ENCODE measurements around the gene MCM10. TPM values are rescaled to one million over a fixed set of nuclear protein-coding genes. Genes with fewer than 3 reads are reported as not detected.
"Not testable (repeated sequence)": the region's sequence is repeated elsewhere in the genome, so short reads cannot be mapped to it uniquely, and the experiment has no call there.

Gene MCM10
- total RNA-seq, 1 donor, result 0.42 TPM

DNA sequence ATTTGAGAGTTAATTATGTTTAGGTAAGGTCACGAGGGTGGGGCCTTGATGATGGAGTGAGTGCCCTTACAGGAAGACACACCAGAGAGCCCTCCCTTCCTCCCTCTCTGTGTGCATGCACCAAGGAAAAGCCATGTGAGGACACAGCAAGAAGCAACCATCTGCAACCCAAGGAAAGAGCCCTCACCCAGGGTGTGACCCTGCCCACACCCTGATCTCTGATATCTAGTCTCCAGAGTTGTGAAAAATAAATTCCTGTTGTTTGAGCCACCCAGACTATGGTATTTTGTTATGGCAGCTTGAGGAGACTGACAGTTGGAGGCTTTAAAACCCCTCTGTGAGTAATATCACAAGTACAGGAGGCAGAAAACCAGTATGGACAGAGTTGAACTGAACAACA lies 15.0 kb upstream of the MCM10 start:
- no peak overlapping the region for H3K4me3 ChIP-seq (ENCODE audit: low read length)
- no peaks in the 10 kb centered on the region for H3K27me3 ChIP-seq (ENCODE audit: insufficient read depth, low read length)
- no peaks in the 10 kb centered on the region for H3K9me3 ChIP-seq (ENCODE audit: low read depth, low read length)
- H3K4me1 ChIP-seq (ENCODE audit: insufficient read depth, low read length), result no peaks in the 10 kb centered on the region

DNA sequence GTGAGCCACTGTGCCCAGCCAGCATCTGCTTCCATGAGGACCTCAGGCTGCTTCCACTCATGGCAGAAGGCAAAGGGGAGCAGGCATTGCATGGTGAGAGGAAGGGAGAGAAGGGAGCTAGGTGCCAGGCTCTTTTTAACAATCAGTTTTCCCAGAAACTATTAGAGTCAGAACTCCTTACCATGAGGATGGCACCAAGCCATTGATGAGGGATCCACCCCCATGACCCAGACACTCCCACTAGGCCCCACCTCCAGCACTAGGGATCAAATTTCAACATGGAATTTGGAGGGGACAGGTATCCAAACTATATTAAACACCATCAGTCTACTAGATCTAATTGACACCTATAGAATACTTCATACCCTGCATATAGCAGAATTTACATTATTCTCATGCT lies 14.2 kb upstream of the MCM10 start:
- no peak overlapping the region for H3K4me3 ChIP-seq (ENCODE audit: low read length)
- H3K4me1 ChIP-seq (ENCODE audit: insufficient read depth, low read length), result no peaks in the 10 kb centered on the region
- no peaks in the 10 kb centered on the region for H3K9me3 ChIP-seq (ENCODE audit: low read depth, low read length)
- H3K27me3 ChIP-seq (ENCODE audit: insufficient read depth, low read length), result no peaks in the 10 kb centered on the region

DNA sequence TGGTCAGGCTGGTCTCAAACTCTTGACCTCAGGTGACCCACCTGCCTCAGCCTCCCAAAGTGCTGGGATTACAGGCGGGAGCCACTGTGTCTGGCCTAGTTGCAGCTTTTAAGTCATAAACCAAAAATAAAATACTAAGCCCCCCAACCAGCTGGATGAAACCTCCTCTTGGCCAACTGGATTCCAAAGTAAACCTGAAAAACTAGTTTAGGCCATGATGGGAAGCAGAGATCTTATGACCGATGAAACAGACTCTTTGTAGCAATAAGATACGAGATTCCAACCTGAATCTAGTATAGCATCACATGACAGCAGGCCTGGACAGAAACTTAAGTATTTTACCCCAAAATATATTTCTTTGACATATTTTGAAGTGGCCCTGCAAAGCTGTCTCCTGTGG lies 9.1 kb upstream of the MCM10 start:
- Histone ChIP-seq H3K4me1 (ENCODE audit: insufficient read depth, low read length) (no peaks in the 10 kb centered on the region), H3K27me3 (ENCODE audit: insufficient read depth, low read length) (no peaks in the 10 kb centered on the region), H3K4me3 (ENCODE audit: low read length) (no peak overlapping the region), H3K9me3 (ENCODE audit: low read depth, low read length) (no peaks in the 10 kb centered on the region)

DNA sequence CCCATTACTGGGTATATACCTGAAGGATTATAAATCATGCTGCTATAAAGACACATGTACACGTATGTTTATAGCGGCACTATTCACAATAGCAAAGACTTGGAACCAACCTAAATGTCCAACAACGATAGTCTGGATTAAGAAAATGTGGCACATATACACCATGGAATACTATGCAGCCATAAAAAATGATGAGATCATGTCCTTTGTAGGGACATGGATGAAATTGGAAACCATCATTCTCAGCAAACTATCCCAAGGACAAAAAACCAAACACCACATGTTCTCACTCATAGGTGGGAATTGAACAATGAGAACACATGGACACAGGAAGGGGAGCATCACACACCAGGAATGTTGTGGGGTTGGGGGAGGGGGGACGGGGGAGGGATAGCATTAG lies 5.5 kb upstream of the MCM10 start:
- not testable (repeated sequence) for H3K27me3 ChIP-seq (ENCODE audit: insufficient read depth, low read length); H3K4me1 ChIP-seq (ENCODE audit: insufficient read depth, low read length); H3K9me3 ChIP-seq (ENCODE audit: low read depth, low read length); H3K4me3 ChIP-seq (ENCODE audit: low read length)

DNA sequence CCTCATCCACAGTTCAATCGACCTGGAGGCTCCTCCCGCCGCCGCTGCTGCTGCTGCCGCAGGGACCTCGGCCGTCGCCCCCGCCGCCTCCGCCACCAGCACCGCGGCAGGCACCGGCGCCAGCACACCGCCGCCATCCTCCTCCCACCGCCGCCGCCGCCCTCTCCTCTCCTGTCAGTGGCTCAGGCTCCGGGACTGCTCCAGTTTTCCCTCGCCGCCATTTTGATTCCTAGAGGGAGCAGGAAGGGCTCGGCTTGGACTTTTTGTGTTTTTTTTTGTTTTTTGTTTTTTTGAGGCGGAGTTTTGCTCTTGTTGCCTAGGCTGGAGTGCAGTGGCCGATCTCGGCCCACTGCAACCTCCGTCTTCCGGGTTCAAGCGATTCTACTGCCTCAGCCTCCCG lies 3.0 kb upstream of the MCM10 start:
- Histone ChIP-seq H3K27me3 (ENCODE audit: insufficient read depth, low read length) (no peaks in the 10 kb centered on the region), H3K9me3 (ENCODE audit: low read depth, low read length) (no peaks in the 10 kb centered on the region), H3K4me3 (ENCODE audit: low read length) (peak overlapping the region; percentile 34), H3K4me1 (ENCODE audit: insufficient read depth, low read length) (peaks cover 15% of the 10 kb centered on the region)

DNA sequence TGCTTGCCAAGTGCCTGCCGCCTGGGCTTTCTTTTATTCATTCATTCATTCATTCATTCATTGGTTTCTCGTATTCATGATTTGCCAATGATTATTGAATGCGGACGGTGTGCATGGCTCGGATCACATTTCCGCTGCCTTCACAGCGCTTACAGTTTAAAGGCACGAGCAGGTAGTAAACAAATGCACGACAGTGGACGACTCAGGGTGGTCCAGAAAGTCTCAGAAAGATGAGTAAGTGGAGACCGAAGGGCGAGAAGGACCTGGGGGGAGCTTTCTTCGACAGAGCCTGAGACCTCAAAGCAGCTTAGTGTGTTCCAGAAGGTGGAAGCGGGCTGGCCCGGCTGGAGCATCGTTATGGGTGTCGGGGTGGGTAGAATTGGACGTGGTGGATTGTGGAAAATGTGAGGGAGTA lies 506 bp downstream of the MCM10 start:
- H3K4me1 ChIP-seq (ENCODE audit: insufficient read depth, low read length), result peaks cover 15% of the 10 kb centered on the region
- no peaks in the 10 kb centered on the region for H3K9me3 ChIP-seq (ENCODE audit: low read depth, low read length)
- H3K4me3 ChIP-seq (ENCODE audit: low read length), result peak overlapping the region; percentile 40
- no peaks in the 10 kb centered on the region for H3K27me3 ChIP-seq (ENCODE audit: insufficient read depth, low read length)

DNA sequence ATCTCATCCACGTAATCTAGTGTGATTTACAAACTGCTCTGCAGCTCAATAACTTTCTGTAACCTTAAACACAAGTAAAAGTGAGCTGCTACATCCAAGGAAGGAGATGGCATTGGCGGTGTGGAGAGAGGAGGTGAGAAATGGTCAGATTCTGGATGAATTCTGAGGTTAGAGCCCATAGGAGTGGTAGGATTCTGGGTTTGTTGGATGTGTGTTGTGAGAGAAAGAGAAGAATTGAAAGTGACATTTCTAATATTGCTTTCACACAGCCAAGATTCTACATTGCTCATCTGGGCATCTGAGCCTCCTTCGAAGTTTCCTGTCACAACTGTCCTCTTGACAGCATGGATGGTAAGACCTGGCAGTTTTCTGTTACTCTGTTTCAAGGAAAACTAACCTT lies 2.5 kb downstream of the MCM10 start:
- no peak overlapping the region for H3K4me3 ChIP-seq (ENCODE audit: low read length)
- H3K4me1 ChIP-seq (ENCODE audit: insufficient read depth, low read length), result peaks cover 15% of the 10 kb centered on the region
- no peaks in the 10 kb centered on the region for H3K9me3 ChIP-seq (ENCODE audit: low read depth, low read length)
- H3K27me3 ChIP-seq (ENCODE audit: insufficient read depth, low read length), result no peaks in the 10 kb centered on the region

DNA sequence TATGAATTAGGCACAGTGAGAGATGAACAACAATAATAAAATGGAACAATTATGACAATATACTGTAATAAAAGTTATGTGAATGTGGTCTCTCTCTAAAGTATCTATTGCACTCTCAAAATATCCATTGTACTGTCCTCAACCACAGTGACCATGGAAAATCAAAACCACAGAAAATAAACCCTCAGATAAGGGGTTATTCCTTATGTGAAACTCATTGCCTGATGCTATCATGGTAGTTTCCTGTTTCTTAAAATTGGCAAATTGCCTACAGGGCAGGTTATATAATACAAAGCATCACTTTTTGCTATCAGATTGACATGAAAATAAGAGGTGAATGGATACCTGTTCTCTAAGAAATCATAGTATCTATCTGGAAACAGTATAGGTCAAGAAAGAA lies 3.8 kb downstream of the MCM10 start:
- Histone ChIP-seq H3K4me3 (ENCODE audit: low read length) (no peak overlapping the region), H3K27me3 (ENCODE audit: insufficient read depth, low read length) (no peaks in the 10 kb centered on the region), H3K9me3 (ENCODE audit: low read depth, low read length) (no peaks in the 10 kb centered on the region), H3K4me1 (ENCODE audit: insufficient read depth, low read length) (peaks cover 15% of the 10 kb centered on the region)

DNA sequence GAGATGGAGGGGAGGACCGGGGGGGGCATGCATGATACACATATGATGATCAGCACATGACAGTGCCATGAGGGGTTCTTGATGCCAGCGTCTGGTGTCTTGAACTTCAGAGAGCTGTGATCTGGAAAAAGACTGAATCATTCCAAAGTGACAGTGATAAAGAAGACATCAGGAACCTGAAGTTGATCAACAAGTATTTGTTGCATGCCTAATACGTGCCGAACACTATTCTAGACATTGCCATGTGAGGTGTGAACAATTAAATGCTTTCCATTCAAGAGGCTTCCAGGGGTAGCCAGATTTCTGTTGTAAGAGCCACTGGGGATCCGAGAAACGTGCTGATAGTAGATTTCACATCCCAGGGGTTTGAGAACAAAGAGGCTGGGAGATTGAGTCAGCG lies 6.2 kb downstream of the MCM10 start:
- Histone ChIP-seq H3K9me3 (ENCODE audit: low read depth, low read length) (no peaks in the 10 kb centered on the region), H3K27me3 (ENCODE audit: insufficient read depth, low read length) (no peaks in the 10 kb centered on the region), H3K4me1 (ENCODE audit: insufficient read depth, low read length) (no peaks in the 10 kb centered on the region), H3K4me3 (ENCODE audit: low read length) (no peak overlapping the region)

DNA sequence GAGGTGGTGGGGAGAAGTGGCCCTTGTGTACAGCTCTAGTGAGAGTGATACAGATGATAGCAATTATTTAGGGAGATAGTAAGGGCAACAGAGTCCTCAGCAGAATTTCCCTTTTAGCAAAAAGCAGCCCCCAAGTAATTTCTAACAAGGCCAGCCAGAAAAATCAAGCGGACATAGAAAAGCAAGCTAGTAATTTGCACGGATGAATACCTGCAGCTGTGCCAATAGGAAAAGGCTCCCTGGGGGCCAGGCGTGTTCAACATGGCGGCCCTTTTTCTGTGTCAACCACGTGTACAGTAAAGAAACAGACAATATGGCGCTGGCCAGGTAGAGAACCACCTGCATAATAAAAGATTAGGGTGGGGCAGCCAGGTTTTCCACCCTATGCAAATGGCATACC lies 7.4 kb downstream of the MCM10 start:
- no peaks in the 10 kb centered on the region for H3K27me3 ChIP-seq (ENCODE audit: insufficient read depth, low read length)
- H3K4me1 ChIP-seq (ENCODE audit: insufficient read depth, low read length), result no peaks in the 10 kb centered on the region
- no peaks in the 10 kb centered on the region for H3K9me3 ChIP-seq (ENCODE audit: low read depth, low read length)
- no peak overlapping the region for H3K4me3 ChIP-seq (ENCODE audit: low read length)

DNA sequence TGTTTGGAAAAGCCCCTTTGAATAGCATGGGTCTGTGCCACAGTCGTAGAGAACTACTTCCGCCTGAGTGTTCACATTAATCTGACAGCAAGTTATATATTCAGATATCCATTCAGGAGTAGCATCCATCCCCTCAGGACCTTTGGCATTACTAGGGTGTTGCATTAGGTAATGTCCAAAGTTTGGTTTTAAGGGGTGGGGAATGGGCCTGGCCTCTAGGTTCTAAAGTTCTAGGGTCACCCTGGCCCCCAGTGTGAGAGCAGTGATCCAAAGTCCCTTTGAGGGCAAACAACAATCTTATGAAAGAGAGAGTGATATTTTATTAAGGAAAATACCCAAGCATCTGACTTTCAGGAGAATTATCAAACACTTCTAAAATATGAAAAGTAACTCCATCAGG lies 12.3 kb downstream of the MCM10 start:
- no peaks in the 10 kb centered on the region for H3K4me1 ChIP-seq (ENCODE audit: insufficient read depth, low read length)
- no peaks in the 10 kb centered on the region for H3K27me3 ChIP-seq (ENCODE audit: insufficient read depth, low read length)
- H3K9me3 ChIP-seq (ENCODE audit: low read depth, low read length), result no peaks in the 10 kb centered on the region
- no peak overlapping the region for H3K4me3 ChIP-seq (ENCODE audit: low read length)

DNA sequence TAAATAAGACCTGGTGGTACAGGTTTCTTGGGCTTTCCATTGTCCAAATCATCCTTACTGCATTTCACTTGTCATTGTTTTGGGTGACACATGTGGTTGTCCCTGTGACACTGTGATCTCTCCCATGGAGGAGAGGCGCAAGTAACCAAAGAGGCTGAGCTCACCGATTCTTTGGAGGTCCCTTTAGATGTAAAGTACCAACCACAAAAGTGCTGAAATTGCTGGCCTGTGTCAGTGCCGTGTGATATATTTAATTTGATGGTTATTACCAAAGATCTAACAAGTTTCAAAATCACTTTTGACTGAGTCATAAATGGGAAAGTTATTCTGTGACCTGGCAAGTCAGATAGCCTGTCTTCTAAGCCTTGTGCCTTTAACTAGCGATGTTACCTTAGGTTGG lies 19.4 kb downstream of the MCM10 start:
- Histone ChIP-seq H3K27me3 (ENCODE audit: insufficient read depth, low read length) (no peaks in the 10 kb centered on the region), H3K4me1 (ENCODE audit: insufficient read depth, low read length) (no peaks in the 10 kb centered on the region), H3K9me3 (ENCODE audit: low read depth, low read length) (no peaks in the 10 kb centered on the region), H3K4me3 (ENCODE audit: low read length) (no peak overlapping the region)

DNA sequence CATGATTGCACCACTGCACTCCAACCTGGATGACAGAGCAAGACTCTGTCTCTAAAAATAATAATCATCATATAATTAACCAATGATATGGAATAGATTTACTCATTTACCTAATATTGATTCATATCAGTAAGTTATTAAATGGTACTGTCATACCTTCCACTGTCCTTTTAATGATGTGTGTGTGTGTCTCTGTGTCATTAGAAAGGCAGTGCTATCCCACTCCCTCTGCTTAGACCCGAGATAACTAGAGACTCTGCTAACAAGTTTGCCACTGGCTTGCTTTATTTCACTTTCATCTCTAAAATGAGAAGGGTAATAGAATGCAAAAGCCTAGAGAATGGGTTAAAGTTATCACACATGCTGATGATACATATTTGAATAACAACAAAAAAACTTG lies 21.1 kb downstream of the MCM10 start:
- Histone ChIP-seq H3K4me1 (ENCODE audit: insufficient read depth, low read length) (no peaks in the 10 kb centered on the region), H3K27me3 (ENCODE audit: insufficient read depth, low read length) (no peaks in the 10 kb centered on the region), H3K9me3 (ENCODE audit: low read depth, low read length) (no peaks in the 10 kb centered on the region), H3K4me3 (ENCODE audit: low read length) (no peak overlapping the region)

DNA sequence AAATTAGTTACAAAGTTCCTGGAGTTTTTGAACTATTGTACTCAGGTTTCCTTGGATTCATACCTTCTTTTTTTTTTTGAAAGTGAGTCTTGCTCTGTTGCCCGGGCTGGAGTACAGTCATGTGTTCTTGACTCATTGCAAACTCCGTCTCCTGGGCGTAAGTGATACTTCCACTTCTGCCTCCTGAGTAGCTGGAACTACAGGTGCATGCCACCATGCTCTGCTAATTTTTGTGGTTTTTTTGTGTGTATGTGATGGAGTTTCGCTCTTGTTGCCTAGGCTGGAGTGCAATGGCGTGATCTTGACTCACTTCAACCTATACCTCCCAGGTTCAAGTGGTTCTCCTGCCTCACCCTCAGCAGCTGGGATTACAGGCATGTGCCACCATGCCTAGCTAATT lies 22.3 kb downstream of the MCM10 start:
- Histone ChIP-seq H3K27me3 (ENCODE audit: insufficient read depth, low read length) (no peaks in the 10 kb centered on the region), H3K4me1 (ENCODE audit: insufficient read depth, low read length) (no peaks in the 10 kb centered on the region), H3K9me3 (ENCODE audit: low read depth, low read length) (no peaks in the 10 kb centered on the region), H3K4me3 (ENCODE audit: low read length) (no peak overlapping the region)

DNA sequence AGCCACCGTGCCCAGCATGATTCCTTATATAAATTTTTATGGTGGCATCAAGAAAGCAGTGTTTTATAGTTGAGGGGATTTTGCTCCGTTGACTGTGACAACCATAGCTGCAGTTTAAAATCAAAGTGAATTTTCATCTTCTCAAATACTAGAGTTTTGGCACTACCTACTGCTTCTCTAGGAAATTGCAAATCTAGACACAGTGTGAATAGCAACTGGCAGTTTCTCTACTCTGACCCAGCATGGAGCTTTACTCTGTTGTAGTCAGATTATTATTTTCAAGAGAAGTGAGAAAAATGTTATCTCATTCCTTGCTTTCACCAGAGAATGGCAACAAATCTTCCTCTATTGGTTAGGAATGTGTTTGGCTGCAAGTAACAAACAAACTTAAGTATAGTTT lies 22.9 kb downstream of the MCM10 start:
- no peak overlapping the region for H3K4me3 ChIP-seq (ENCODE audit: low read length)
- no peaks in the 10 kb centered on the region for H3K27me3 ChIP-seq (ENCODE audit: insufficient read depth, low read length)
- H3K4me1 ChIP-seq (ENCODE audit: insufficient read depth, low read length), result no peaks in the 10 kb centered on the region
- H3K9me3 ChIP-seq (ENCODE audit: low read depth, low read length), result no peaks in the 10 kb centered on the region

DNA sequence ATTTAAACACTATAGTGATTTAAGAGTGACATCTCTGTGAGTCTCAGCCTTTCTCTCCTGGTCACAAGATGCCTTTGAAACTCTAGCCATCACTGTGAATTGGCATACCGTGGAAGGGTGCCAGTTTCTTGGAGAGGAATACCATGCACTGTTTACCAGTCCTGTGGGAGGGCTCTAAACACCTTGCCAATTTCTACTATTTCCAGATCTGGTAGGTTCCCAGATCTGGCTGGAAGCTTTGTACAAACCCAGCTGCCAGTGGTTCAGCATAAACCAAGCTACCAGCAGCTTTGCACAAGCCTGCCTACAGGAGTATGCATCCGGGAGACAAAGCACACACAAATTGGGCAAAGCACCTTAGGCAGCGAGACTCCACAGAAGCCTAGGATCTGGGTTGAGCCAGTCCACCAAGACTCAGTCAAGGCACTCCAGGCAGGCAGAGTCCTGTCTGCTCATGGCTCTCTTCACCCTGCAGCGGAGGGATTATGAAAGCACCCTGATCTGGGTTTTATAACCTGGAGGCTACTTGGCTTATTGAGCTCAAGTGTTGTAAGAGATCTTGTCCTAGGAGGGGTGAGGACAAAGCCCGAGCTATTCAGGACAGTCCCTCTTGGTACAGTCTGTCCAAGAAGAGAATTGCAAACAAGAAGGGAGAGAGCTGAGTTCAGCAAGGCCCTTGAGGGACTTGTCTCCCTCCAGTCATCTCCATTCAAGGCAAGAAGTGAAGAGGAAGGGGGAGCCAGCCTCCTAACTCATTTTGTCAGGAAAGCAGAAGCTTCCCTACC lies 23.6 kb downstream of the MCM10 start:
- no peaks in the 10 kb centered on the region for H3K27me3 ChIP-seq (ENCODE audit: insufficient read depth, low read length)
- H3K4me1 ChIP-seq (ENCODE audit: insufficient read depth, low read length), result no peaks in the 10 kb centered on the region
- no peaks in the 10 kb centered on the region for H3K9me3 ChIP-seq (ENCODE audit: low read depth, low read length)
- no peak overlapping the region for H3K4me3 ChIP-seq (ENCODE audit: low read length)

All from mononuclear cell (primary cell).